Activated naive CD4-positive, alpha-beta T cell treated with anti-CD3 and anti-CD28 coated beads, Interleukin-2, amount 50 U/mL, for 24 hours (primary cell): ENCODE measurements around the gene COL8A2.

Experiments used
- H3K27ac Mint-ChIP-seq: one replicate; pipeline ENCODE4 v1.8.0; 2021; ENCODE audit warnings: mild to moderate bottlenecking, mixed read lengths
- H3K27me3 Mint-ChIP-seq: one replicate; pipeline ENCODE4 v1.8.0; 2021; ENCODE audit warnings: mixed read lengths
- H3K36me3 Mint-ChIP-seq: one replicate; pipeline ENCODE4 v1.8.0; 2021; ENCODE audit warnings: mixed read lengths
- H3K4me1 Mint-ChIP-seq: one replicate; pipeline ENCODE4 v1.8.0; 2021; ENCODE audit warnings: mixed read lengths
- H3K4me3 Mint-ChIP-seq: one replicate; pipeline ENCODE4 v1.8.0; 2021; ENCODE audit warnings: mild to moderate bottlenecking, mixed read lengths
- H3K9me3 Mint-ChIP-seq: one replicate; pipeline ENCODE4 v1.8.0; 2021; ENCODE audit warnings: mixed read lengths

Gene COL8A2

GRCh38 chr1:36125129-36125991 lies at the start of gene COL8A2:
Gene COL8A2 (minus strand): TSS chr1:36125222. CDS start chr1:36100242, 24,980 bp downstream.
- Mint-ChIP-seq H3K9me3 (no peaks in the 10 kb centered on the region), H3K27ac (peak within 1 kb of the TSS; percentile 30), H3K27me3 (peaks cover 28% of the 10 kb centered on the region), H3K36me3 (no peaks in the 10 kb centered on the region), H3K4me1 (peaks cover 22% of the 10 kb centered on the region), H3K4me3 (peak within 1 kb of the TSS; percentile 75)

GRCh38 chr1:36174713-36175112 lies 49.7 kb upstream of the COL8A2 start:
- peaks cover 16% of the 10 kb centered on the region for H3K4me1 Mint-ChIP-seq
- no peaks in the 10 kb centered on the region for H3K9me3 Mint-ChIP-seq
- no peaks in the 10 kb centered on the region for H3K27me3 Mint-ChIP-seq
- H3K36me3 Mint-ChIP-seq = peaks cover 1% of the 10 kb centered on the region
- H3K4me3 Mint-ChIP-seq = no peak overlapping the region
- no peak overlapping the region for H3K27ac Mint-ChIP-seq

GRCh38 chr1:36172983-36173382 lies 48.0 kb upstream of the COL8A2 start:
- no peak overlapping the region for H3K4me3 Mint-ChIP-seq
- H3K9me3 Mint-ChIP-seq = no peaks in the 10 kb centered on the region
- H3K27ac Mint-ChIP-seq = no peak overlapping the region
- H3K4me1 Mint-ChIP-seq = peaks cover 25% of the 10 kb centered on the region
- no peaks in the 10 kb centered on the region for H3K36me3 Mint-ChIP-seq
- H3K27me3 Mint-ChIP-seq = no peaks in the 10 kb centered on the region

GRCh38 chr1:36172017-36172747 lies 47.2 kb upstream of the COL8A2 start:
- Mint-ChIP-seq H3K4me1 (peaks cover 30% of the 10 kb centered on the region), H3K9me3 (no peaks in the 10 kb centered on the region), H3K27me3 (no peaks in the 10 kb centered on the region), H3K27ac (no peak overlapping the region), H3K4me3 (no peak overlapping the region), H3K36me3 (no peaks in the 10 kb centered on the region)

- Mint-ChIP-seq H3K36me3 (peaks cover 4% of the 10 kb centered on the region), H3K27me3 (no peaks in the 10 kb centered on the region), H3K27ac (peak overlapping the region; percentile 74), H3K4me1 (peaks cover 44% of the 10 kb centered on the region), H3K9me3 (no peaks in the 10 kb centered on the region), H3K4me3 (no peak overlapping the region)
These were observed 45.8 kb upstream of the COL8A2 start for GRCh38 chr1:36170643-36171412.

GRCh38 chr1:36168514-36168913 lies 43.5 kb upstream of the COL8A2 start:
- H3K27ac Mint-ChIP-seq = peak overlapping the region; percentile 80
- H3K4me1 Mint-ChIP-seq = peaks cover 49% of the 10 kb centered on the region
- H3K4me3 Mint-ChIP-seq = no peak overlapping the region
- peaks cover 8% of the 10 kb centered on the region for H3K36me3 Mint-ChIP-seq
- H3K27me3 Mint-ChIP-seq = no peaks in the 10 kb centered on the region
- no peaks in the 10 kb centered on the region for H3K9me3 Mint-ChIP-seq

DNA sequence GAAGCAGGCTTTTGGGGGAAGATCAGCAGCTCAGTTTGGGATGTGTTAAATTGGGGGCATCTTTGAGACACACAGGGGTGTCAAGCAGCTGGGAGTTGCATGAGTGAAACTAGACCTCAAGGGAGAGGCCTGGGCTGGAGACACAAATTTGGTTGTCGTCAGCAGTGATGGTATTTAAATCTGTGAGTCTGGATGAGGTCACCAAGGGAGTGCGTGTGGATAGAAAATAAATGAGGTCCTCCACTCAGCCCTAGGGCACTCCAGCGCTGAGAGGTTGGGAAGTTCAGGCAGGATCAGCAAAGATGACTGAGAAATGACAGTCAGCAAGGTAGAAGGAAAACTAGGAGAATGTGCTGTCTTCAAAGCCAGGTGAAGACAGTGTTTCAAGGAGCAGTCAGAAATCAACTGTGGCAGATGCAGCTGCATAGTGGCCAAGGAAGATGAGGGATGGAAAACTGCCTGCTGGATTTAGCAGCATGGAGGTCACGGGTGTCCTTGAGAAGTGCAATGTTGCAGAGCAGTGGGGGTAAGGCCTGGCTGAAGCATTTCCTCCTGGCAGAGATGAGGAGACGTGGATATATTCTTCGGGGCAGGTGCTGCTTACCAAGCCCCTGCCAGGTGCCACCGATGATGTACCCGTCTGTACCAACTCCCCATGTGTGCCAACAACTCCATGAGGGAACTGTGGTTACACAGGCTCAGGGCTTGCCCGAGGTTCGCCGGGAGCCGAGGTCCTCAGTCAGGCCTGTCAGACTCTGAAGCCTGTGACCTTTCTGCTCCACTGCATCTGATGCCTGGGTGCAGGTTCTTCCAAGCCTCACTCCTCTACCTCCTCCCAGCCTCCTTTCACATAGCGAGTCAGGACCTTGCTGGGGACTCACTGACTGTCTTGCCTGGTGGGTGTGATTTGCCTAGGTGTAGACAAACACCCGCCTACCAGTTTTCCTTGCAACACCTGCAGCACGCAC lies 42.2 kb upstream of the COL8A2 start:
- no peaks in the 10 kb centered on the region for H3K9me3 Mint-ChIP-seq
- H3K27ac Mint-ChIP-seq = peak overlapping the region; percentile 95
- H3K27me3 Mint-ChIP-seq = no peaks in the 10 kb centered on the region
- peaks cover 8% of the 10 kb centered on the region for H3K36me3 Mint-ChIP-seq
- H3K4me3 Mint-ChIP-seq = no peak overlapping the region
- H3K4me1 Mint-ChIP-seq = peaks cover 61% of the 10 kb centered on the region

- Mint-ChIP-seq H3K4me3 (no peak overlapping the region), H3K4me1 (peaks cover 72% of the 10 kb centered on the region), H3K27ac (peak overlapping the region; percentile 95), H3K36me3 (peaks cover 8% of the 10 kb centered on the region), H3K9me3 (no peaks in the 10 kb centered on the region), H3K27me3 (no peaks in the 10 kb centered on the region)
These were observed 41.1 kb upstream of the COL8A2 start for GRCh38 chr1:36166136-36166535.

GRCh38 chr1:36165145-36165544 lies 40.1 kb upstream of the COL8A2 start:
- Mint-ChIP-seq H3K4me3 (no peak overlapping the region), H3K4me1 (peaks cover 73% of the 10 kb centered on the region), H3K9me3 (no peaks in the 10 kb centered on the region), H3K36me3 (peaks cover 8% of the 10 kb centered on the region), H3K27ac (peak overlapping the region; percentile 84), H3K27me3 (no peaks in the 10 kb centered on the region)

DNA sequence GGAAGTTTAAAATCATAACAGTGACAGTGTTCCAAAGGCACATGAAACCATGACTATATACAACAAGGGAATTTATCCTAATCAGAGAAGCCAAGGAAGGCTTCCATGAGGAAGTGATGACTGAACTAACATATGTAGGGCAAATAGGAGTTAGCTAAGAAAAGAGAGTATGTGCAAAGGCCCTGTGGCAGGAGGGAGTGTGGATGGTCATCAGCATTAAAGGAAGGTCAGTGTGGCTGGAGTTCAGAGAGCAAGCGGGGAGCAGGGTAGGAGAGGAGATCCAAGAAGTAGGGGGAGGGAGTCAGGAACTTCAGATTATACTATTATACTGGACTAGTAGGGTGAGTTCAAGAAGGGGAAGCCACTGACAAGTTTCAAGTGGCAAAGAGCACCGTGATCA lies 39.3 kb upstream of the COL8A2 start:
- Mint-ChIP-seq H3K27me3 (no peaks in the 10 kb centered on the region), H3K4me1 (peaks cover 77% of the 10 kb centered on the region), H3K36me3 (peaks cover 10% of the 10 kb centered on the region), H3K4me3 (no peak overlapping the region), H3K9me3 (no peaks in the 10 kb centered on the region), H3K27ac (peak overlapping the region; percentile 84)

DNA sequence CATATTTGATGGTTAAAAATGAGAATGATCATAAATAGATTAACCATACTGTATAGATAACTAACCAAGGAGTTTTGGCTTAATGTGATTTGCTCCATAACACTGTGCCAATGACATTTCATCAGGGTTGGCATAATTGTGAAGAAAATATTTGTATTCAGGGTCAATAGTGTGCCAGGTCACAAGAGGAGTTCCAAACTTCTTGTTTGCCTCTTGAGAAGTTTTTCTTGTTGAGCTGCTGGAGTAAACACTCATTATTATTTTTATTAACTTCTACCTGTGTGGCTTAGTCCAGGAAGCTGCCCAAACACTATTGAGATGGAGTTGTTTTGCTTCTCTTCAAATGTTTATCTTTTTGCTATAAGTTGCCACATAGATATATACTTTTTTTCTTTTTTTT lies 38.4 kb upstream of the COL8A2 start:
- peak overlapping the region; percentile 88 for H3K4me3 Mint-ChIP-seq
- peaks cover 12% of the 10 kb centered on the region for H3K36me3 Mint-ChIP-seq
- H3K4me1 Mint-ChIP-seq = peaks cover 79% of the 10 kb centered on the region
- H3K27ac Mint-ChIP-seq = peak overlapping the region; percentile 98
- H3K9me3 Mint-ChIP-seq = no peaks in the 10 kb centered on the region
- H3K27me3 Mint-ChIP-seq = no peaks in the 10 kb centered on the region

- Mint-ChIP-seq H3K4me1 (peaks cover 79% of the 10 kb centered on the region), H3K9me3 (no peaks in the 10 kb centered on the region), H3K4me3 (peak overlapping the region; percentile 88), H3K36me3 (peaks cover 12% of the 10 kb centered on the region), H3K27ac (peak overlapping the region; percentile 98), H3K27me3 (no peaks in the 10 kb centered on the region)
These were observed 37.7 kb upstream of the COL8A2 start for GRCh38 chr1:36162680-36163239.

DNA sequence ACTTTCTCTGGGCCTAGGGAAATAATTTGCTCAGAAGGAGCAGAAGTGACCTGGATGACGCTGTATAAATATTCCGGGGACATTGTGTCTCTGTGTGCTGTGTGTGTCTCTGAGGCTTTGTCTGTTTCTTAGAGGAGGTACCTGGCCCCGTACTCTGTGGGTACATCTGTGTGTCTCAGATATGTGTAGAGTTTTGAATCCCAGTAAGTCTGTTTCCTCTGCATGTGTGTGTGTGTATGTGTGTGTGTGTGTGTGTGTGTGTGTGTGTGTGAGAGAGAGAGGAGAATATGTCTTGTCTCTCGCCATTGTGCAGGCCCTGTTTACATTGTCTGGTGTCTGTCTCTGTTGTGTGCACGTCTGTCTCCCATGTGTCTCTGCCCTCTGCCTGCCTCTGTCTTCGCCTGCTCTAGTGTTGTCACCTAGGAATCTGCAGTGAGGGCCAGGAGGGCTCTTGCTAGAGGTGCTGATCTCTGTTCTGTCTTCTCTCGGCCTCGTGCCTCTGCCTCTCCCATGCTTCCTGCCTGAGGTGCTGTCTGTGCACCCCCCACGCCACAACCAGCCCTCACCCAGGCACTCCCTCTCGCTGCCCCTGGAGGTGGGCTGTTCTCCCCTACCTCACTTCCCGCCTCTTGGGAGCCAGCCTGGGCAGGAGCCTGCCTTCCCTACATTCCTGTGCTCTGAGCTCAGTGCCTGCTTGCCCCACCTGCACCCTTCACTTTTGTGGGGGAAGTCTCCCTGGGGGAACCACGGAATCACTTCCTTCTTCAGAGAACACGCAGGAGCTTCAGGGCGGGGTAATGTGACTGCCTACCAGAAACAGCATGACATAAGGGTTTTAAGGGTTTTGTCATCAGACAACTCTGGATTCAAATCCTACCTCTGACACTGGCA lies 36.9 kb upstream of the COL8A2 start:
- Mint-ChIP-seq H3K27me3 (no peaks in the 10 kb centered on the region), H3K27ac (peak overlapping the region; percentile 98), H3K9me3 (no peaks in the 10 kb centered on the region), H3K4me3 (peak overlapping the region; percentile 88), H3K4me1 (peaks cover 79% of the 10 kb centered on the region), H3K36me3 (peaks cover 11% of the 10 kb centered on the region)
